Astrocyte of the cerebellum (primary cell): Measurements from ENCODE around the gene ECT2L.

ENCODE experiments used
- DNase-seq: peaks from one replicate; pipeline ENCODE4 v3.0.0-alpha.2; 2011; ENCODE audit warnings: low read depth
- H3K4me3 ChIP-seq: 2 replicates; pipeline ENCODE4 v1.5.1; 2011; ENCODE audit warnings: mild to moderate bottlenecking, low read depth, low read length, moderate library complexity
- in situ Hi-C: cut with HindIII; loops from 2 replicates; pipeline ENCODE4 v1.10.0; 2017; ENCODE audit warnings: low sequenced_read_pairs
- TF ChIP-seq, protein P1 (sequence below): IDR thresholded peaks from 2 replicates; pipeline ENCODE4 v1.5.1; 2012; ENCODE audit warnings: low read length, low read depth, moderate library complexity, mild to moderate bottlenecking; ENCODE audit errors: missing control alignments

The ECT2L gene

DNA sequence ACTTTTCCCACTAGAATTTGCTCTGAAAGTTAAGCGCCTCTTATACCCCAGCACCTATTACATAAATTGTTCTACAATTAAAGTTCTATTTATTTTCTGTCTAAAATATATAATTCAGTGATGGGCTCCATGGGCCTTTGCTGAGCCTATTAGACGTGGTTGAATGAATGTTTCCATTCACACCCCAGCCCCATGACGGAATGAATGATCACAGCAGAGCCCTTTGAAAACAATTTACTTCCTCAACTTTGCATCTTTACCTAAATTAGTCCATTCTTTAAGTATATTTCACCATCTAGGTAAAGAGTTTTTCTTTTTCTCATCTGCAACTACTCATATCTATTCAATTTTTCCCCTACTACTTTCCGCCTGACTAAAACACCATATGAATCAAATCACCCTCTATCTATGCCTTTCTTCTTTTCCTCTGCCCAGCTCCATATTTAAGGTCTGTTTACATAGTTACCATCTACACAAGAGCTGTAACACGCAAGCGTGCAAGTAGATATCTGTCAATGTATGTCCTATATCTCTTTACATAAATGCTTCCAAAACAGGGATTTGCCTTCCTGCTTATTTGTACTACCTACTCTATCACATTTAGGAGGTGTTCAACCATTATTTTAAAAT lies 69.7 kb downstream of the ECT2L start:
- H3K4me3 ChIP-seq, result no peak overlapping the region
- in situ Hi-C loops, result no loop called here
- DNase-seq, result no peak
- TF ChIP-seq, protein P1, sequence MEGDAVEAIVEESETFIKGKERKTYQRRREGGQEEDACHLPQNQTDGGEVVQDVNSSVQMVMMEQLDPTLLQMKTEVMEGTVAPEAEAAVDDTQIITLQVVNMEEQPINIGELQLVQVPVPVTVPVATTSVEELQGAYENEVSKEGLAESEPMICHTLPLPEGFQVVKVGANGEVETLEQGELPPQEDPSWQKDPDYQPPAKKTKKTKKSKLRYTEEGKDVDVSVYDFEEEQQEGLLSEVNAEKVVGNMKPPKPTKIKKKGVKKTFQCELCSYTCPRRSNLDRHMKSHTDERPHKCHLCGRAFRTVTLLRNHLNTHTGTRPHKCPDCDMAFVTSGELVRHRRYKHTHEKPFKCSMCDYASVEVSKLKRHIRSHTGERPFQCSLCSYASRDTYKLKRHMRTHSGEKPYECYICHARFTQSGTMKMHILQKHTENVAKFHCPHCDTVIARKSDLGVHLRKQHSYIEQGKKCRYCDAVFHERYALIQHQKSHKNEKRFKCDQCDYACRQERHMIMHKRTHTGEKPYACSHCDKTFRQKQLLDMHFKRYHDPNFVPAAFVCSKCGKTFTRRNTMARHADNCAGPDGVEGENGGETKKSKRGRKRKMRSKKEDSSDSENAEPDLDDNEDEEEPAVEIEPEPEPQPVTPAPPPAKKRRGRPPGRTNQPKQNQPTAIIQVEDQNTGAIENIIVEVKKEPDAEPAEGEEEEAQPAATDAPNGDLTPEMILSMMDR, result no peak

DNA sequence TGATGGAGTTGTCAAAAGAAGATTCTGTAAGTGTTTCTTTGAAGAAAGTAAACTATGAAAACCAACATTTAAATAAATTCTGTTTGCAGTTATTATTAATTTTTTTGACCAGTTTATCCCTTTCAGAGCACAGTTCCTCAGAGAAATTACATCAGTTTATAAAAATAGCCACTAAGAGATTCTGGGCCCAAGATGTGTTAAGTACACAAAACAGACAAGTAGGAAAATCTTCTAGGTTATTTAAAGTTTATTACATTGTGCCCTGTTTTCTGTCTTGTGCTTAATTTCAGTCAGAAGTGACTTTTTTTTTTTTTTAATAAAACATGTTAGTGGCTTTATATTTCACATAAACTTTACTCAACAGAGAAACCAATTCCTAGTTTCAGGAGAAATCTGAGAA lies 72.3 kb downstream of the ECT2L start:
- no peak overlapping the region for H3K4me3 ChIP-seq
- DNase-seq, result no peak
- TF ChIP-seq, protein P1, result no peak
- in situ Hi-C loops, result no loop called here

DNA sequence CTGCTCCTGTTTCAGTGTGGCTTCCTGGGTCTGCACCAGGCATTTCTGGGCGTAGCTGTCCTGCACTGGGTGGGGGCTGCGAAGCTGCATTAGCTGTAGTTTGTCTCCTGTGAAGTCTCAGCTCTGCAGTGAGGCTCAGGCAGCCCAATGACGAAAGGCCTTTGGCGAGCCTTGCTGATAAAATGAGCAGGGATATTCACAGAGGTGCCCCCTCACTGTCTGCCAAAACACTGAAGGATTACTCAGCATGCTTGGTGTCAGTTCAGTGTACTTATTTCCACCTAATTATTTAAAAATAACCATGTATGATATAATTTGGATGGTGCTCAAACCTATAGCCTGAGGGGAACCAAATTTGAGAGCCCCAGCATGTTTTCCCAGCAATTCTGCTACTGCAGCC lies 73.5 kb downstream of the ECT2L start:
- no peak for DNase-seq
- no peak overlapping the region for H3K4me3 ChIP-seq
- in situ Hi-C loops, result no loop called here
- TF ChIP-seq, protein P1, result no peak

DNA sequence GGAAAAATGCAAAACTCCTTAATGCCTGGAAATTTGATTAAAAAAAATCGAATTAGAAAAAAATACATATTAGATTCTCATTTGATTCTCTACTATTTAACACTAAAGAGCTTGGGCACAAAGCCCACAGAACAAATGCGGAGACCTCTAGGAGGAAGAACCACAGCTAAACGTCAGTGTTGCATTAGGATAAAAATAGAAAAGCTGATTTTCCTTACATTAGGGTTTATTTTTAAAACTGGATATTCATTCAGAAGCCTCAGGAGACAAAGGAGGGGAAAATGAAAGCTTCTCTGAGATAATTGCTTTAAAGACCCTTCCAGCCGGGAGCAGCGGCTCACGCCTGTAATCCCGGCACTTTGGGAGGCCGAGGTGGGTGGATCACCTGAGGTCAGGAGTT lies 77.3 kb downstream of the ECT2L start:
- DNase-seq, result no peak
- in situ Hi-C loops, result no loop called here

DNA sequence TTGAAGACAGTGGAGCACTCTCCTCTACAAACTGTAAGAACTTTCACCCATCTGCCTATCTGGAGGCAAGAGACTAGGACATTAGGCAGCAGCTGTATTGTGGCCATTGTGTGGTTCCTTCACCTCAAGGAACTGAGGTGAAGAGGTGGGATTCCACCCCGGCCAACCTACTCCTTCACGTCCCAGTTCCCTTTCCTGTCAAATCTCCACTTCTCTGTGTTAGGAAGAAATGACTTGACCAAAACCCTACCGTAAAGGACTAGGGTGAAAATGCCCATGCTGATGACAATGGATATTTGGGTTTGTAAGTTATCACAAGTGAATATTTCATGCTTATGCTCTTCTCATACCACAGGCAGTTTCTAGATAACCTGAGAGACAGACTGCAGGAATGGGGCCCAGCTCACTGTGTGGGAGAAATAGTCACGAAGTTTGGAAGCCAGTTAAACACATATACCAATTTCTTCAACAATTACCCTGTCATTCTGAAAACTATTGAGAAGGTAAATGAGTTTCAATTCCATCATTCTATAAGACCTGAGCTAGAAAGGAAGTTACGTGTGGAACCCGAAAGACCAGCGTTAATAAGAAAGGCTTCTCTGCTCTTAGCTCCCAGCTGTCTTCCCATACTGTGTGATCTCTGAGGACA lies 86.6 kb downstream of the ECT2L start:
- TF ChIP-seq, protein P1, result no peak
- in situ Hi-C loops, result no loop called here
- H3K4me3 ChIP-seq, result no peak overlapping the region
- DNase-seq, result no peak

More for the DNA sequence above, 77.3 kb downstream of the ECT2L start:
- TF ChIP-seq, protein P1, result no peak
- no peak overlapping the region for H3K4me3 ChIP-seq

DNA sequence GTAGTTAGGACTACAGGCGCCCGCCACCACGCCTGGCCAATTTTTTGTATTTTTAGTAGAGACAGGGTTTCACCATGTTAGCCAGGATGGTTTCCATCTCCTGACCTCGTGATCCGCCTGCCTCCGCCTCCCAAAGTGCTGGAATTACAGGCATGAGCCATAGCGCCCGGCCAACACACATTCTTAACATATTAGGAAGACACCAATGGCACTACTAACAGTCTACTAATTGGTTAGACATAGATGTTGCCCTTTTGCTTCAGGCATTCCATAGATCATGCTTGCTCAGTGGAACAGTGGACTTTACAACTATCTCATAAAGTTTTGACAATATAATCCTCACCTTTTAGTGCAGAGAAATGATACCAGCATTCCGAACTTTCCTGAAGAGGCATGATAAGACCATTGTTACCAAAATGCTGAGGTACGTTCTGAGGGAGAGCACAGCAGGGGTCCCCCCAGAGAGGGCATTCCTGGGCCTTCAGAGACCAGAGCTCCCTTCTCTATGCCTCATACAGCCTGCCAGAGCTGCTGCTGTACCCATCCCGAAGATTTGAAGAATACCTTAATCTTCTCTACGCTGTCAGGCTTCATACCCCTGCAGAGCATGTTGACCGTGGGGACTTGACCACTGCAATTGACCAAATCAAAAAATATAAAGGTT lies 89.4 kb downstream of the ECT2L start:
- in situ Hi-C loops, result no loop called here
- no peak overlapping the region for H3K4me3 ChIP-seq
- TF ChIP-seq, protein P1, result no peak
- no peak for DNase-seq
